A673 (cell line): ENCODE results near the gene DUSP18. TPM values are rescaled to one million over a fixed set of nuclear protein-coding genes. Genes with fewer than 3 reads are reported as not detected.

Experiments
- BruUV-seq: library from RNA; stranded (reverse); fragments of 400-500 nt; replicated peaks from 2 replicates; lab custom pipeline; 2021; lab: Mats Ljungman, UMichigan
- CTCF ChIA-PET: fragments of 300-600 bp; sonication (Branson Sonifier 250); formaldehyde crosslinking; loops from one replicate; lab custom pipeline; 2022; ENCODE audit warnings: antibody characterized with exemption; lab: Charles Lee
- POLR2A ChIA-PET: fragments of 300-600 bp; sonication (Branson Sonifier 250); formaldehyde crosslinking; loops from one replicate; lab custom pipeline; 2022; ENCODE audit warnings: antibody characterized with exemption; ENCODE audit not compliant: low non-redundant PET; lab: Charles Lee
- DNase-seq: peaks from one replicate; pipeline ENCODE4 v3.0.0-alpha.2; 2015; ENCODE audit warnings: low spot score
- H3K27ac ChIP-seq: fragments of 200-600 bp; sonication (generic); 2 replicates; pipeline ENCODE4 v1.5.1; 2016; ENCODE audit warnings: mixed run types, low read depth, mild to moderate bottlenecking, mixed read lengths, antibody characterized with exemption, low read length; ENCODE audit not compliant: poor library complexity, severe bottlenecking
- H3K27me3 ChIP-seq: fragments of 200-600 bp; sonication (generic); replicated peaks from 2 replicates; pipeline ENCODE4 v1.6.1; 2017; ENCODE audit warnings: mixed run types, low read depth, mild to moderate bottlenecking, mixed read lengths, antibody characterized with exemption, low read length; ENCODE audit not compliant: insufficient read depth, poor library complexity
- H3K36me3 ChIP-seq: fragments of 200-600 bp; sonication (generic); 2 replicates; pipeline ENCODE4 v1.6.1; 2016; ENCODE audit warnings: mixed run types, mild to moderate bottlenecking, mixed read lengths, antibody characterized with exemption, low read length; ENCODE audit not compliant: insufficient read depth, poor library complexity, severe bottlenecking
- H3K4me1 ChIP-seq: fragments of 200-600 bp; sonication (generic); 2 replicates; pipeline ENCODE4 v1.6.1; 2017; ENCODE audit warnings: mixed run types, mild to moderate bottlenecking, mixed read lengths, antibody characterized with exemption, low read length; ENCODE audit not compliant: insufficient read depth, poor library complexity, severe bottlenecking
- H3K4me3 ChIP-seq: fragments of 200-600 bp; sonication (generic); 2 replicates; pipeline ENCODE4 v1.5.1; 2016; ENCODE audit warnings: low read depth, mixed run types, mild to moderate bottlenecking, mixed read lengths, low read length; ENCODE audit not compliant: poor library complexity, severe bottlenecking
- H3K9me3 ChIP-seq: fragments of 200-600 bp; sonication (generic); 2 replicates; pipeline ENCODE4 v1.6.1; 2016; ENCODE audit warnings: mixed run types, low read depth, mild to moderate bottlenecking, mixed read lengths, antibody characterized with exemption, low read length; ENCODE audit not compliant: poor library complexity, severe bottlenecking
- CTCF ChIP-seq: fragments of 300-800, 200-600 bp; sonication (generic); conservative IDR thresholded peaks from 2 replicates; pipeline ENCODE4 v1.5.1; 2017; ENCODE audit warnings: low read depth, mild to moderate bottlenecking, antibody characterized with exemption, low read length, moderate library complexity, mixed read lengths
- EZH2 ChIP-seq: fragments of 200-600 bp; sonication (generic); IDR thresholded peaks from 2 replicates; pipeline ENCODE4 v1.6.1; 2017; ENCODE audit warnings: borderline replicate concordance, low read depth, mild to moderate bottlenecking, mixed read lengths, antibody characterized with exemption, low read length; ENCODE audit not compliant: poor library complexity, severe bottlenecking
- intact Hi-C: fragments of 100-400 bp; cut with micrococcal nuclease; formaldehyde crosslinking; loops from one replicate; pipeline ENCODE4 v1.10.0; 2022; ENCODE audit not compliant: unreplicated experiment
- total RNA-seq: library from RNA; stranded (reverse); gene quantifications from 2 replicates; pipeline ENCODE4 v1.2.3, GENCODE V29; 2021

DUSP18 gene
- total RNA-seq, 1 experiment from 2014 or later: 5.2 TPM

- CTCF ChIA-PET: no interaction called here
- intact Hi-C loops: no loop called here
- no peak for TF ChIP-seq CTCF
- TF ChIP-seq EZH2: no peak
Observed at GRCh38 chr22:30671071-30671470, 3.4 kb upstream of the DUSP18 start.

GRCh38 chr22:30668386-30668710 is 673 bp upstream of the DUSP18 start:
- Histone ChIP-seq H3K9me3 (no peaks in the 10 kb centered on the region), H3K4me1 (no peaks in the 10 kb centered on the region), H3K27ac (no peak overlapping the region), H3K36me3 (no peaks in the 10 kb centered on the region), H3K4me3 (peak overlapping the region; percentile 86), H3K27me3 (no peaks in the 10 kb centered on the region)
- ChIA-PET CTCF (no interaction called here), POLR2A (interaction anchor here (0.7 kb wide), 1 partner anchor 116 kb away, joined by 3 read pairs; no protein-coding TSS in a partner anchor)
- BruUV-seq: no TSS peak
- intact Hi-C loops: no loop called here
- no peak for DNase-seq
- TF ChIP-seq CTCF (no peak), EZH2 (no peak)

More at GRCh38 chr22:30671071-30671470, 3.4 kb upstream of the DUSP18 start:
- Histone ChIP-seq H3K9me3 (no peaks in the 10 kb centered on the region), H3K4me3 (no peak overlapping the region), H3K27me3 (no peaks in the 10 kb centered on the region), H3K27ac (no peak overlapping the region), H3K36me3 (no peaks in the 10 kb centered on the region), H3K4me1 (no peaks in the 10 kb centered on the region)
- POLR2A ChIA-PET: no interaction called here
- no TSS peak for BruUV-seq
- no peak for DNase-seq

DNA sequence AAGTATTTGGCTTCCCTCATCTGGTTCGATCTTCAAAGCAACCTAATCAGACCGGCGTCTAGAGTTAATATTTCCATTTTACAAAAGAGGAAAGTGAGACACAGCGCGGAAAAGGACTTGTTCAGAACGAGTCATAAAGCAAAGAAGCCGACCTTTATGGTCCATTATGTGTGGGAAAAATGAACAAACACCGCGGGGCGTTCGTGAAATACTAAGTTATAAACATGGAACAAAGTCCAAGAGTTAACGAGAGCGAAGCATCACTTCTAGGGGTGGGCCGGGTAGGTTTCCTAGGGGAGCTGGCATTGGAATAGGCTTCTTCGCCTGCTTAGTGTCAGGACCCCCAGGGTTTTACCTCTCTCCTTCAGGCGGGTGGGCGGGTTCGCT is 575 bp downstream of the DUSP18 start:
- peak overlapping the region; percentile 86 for H3K4me3 ChIP-seq
- ChIA-PET POLR2A (no interaction called here), CTCF (no interaction called here)
- no TSS peak for BruUV-seq
- no peaks in the 10 kb centered on the region for H3K36me3 ChIP-seq
- no peaks in the 10 kb centered on the region for H3K4me1 ChIP-seq
- no peak overlapping the region for H3K27ac ChIP-seq
- no peaks in the 10 kb centered on the region for H3K27me3 ChIP-seq
- TF ChIP-seq CTCF (no peak), EZH2 (no peak)
- intact Hi-C loops: no loop called here
- H3K9me3 ChIP-seq: no peaks in the 10 kb centered on the region
- DNase-seq: no peak
